HG02610 (cell line): Measurements from ENCODE around the gene ANO7.

Experiments used
- ATAC-seq: cut with Tn5 transposase; IDR thresholded peaks from one replicate; pipeline ENCODE4 v1.9.1; 2021; ENCODE audit warnings: mild to moderate bottlenecking, moderate library complexity; ENCODE audit not compliant: unreplicated experiment

Gene ANO7

DNA sequence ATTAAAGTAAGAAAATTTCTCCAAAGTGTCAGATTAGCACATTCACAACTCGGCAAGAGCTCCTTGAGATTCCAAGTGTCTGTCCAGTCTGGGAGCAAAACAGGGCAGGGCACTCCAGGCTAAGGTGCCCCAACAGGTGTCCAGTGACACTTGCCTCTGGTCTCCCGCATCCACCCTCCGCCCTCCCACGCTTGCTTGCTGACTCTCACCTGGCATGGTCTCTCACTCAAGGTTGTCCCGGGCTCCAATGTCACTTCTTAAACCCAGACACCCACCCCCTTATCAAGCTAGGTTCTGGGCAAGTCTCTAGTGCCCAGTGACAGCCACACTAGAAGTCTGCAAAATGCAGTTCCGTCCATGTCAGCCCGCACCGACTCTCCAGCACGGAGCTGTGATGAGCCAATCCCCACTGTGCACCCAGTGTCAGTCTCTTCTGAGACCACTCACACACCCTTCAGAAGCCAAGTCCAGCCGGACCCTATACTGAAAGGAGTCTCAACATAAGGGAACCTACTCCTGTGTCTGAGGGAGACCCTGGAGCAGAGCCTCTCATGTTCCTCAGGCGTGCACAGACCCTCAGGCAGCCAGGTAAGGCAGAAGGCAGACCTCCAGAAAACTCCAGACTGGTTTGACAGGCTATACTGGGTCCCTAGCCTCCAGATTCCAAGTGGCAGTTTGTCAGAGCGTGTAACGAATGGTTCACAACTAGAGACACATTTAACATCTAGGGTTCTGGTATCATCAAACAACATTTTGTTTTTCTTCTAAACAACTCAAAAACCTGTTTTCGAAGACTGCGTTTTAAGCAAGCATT is 81.4 kb downstream of the ANO7 start:
- ATAC-seq = no peak

DNA sequence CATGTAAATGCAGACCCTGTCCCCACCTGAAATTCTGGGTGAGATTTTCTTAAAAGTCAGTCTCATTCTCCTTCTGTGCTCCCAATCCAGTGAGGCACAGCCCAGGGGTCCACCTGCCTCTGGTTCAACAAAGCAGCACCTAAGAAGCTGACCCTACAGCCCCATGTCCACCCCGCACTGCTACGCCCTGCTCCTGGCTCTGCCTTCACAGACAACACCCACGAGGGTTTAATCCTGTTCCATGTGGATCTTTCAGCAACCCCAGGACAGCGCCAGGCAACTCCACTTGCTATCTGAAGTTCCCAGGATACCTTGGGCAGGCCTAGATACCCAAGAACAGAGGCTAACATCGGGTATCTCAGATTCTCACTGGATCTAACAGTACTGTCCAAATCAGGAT is 82.1 kb downstream of the ANO7 start:
- no peak for ATAC-seq

DNA sequence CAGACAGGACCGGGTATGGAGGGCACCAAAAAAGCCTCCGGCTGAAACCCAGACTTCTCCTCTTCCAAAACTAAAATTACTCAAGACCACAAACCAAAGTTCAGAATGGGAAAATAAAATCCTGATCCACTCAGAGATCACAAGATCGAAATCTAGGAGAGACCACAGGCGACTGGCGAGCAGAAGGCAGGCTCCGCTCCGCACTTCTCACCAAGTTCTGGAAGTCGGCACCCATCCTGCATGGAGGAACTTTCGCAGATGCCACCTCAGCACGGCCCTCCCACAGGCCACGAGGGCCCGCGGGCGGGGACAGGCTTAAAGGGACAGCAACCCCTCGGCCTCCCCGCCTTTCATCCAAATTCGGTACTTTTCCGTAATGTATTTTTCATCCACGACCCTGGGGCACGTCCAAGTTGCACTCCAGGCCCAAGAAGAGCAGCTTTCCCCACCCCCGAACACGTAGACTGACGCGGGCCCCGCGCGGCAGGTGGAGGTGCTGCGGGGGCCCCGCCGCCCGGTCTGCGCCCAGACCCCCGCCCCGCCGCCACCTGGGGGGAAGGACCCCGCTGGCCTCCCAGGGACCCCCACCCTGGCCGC is 83.3 kb downstream of the ANO7 start:
- peak; percentile 48 for ATAC-seq

DNA sequence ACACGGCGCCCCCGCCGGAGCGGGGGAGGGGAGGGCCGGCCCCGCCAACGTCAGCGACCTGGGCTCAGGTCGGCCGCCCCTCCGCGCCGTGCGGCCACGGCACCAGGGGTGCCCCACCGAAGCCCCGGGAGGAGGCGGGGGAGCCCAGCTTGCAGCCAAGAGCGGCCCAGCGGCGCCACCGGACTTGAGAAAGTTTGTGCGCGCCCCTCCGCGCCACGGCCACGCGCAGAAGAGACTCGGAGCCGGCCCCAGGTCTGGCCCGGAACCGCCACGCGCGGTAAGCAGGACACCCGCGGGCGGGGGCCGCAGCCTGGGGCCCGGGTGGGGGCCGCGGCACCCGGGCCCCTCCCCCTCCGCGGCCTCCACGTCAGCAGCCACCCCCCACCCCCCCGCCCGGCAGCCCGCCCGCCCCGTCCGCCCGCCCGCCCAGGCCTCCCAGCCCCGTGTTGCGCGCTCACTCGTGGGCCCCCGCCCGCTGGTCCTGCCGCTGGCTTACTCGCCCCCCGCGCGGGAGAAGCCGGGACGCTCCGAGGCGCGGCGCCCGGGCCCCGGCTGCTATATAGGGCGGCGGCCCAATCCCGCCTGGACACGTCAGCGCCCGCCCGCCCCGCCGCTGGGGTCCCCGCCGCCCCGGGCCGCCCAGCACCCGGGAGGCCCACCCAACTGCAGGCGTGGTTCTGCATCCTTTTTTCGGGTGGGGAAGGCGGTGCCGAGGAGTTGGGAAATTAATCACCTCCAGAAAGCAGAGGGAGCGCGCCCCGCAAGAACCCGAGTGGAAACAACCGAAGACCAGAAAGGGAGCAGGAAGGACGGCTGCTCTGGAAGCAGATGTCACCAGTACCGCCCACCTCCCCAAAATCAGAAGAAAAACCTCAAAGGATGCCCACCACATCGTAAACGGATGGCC is 84.1 kb downstream of the ANO7 start:
- peak; percentile 57 for ATAC-seq

DNA sequence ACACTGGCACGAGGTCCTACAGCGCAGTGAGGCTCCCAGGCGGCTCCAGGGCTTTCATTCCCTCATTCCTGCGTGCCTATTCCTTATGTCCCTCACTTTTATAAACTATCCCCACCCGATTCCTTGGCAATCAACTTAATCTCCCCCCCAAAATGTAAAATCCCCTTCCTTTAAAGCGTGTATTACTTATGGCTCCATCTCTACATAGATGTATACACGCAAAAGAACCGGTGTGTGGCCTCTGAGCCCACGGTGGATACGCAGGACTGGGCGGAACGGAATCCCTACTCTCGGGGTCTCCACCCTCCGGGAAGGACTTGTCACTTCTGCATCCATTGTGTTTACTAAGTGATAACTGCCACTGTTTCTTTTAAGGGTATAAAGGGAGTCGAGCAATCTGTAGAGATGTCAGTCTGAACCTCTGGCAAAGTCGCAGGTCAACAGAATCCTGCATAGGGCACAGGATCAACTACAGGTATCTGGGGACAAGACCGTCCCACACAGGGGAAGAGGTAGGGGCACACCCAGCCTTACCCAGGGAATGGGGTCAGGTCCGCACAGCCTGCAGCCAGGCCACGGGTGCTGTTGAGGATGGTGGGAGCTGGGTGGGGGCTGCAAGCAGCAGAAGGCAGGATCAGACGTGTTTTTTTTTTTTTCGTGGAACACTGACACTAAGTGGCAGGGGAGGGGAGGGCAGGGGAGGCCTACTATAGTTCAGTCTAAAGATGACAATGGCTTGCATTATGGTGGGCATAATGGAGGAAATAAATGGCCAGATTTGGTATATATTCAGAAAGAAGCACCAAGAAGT is 84.9 kb downstream of the ANO7 start:
- no peak for ATAC-seq

DNA sequence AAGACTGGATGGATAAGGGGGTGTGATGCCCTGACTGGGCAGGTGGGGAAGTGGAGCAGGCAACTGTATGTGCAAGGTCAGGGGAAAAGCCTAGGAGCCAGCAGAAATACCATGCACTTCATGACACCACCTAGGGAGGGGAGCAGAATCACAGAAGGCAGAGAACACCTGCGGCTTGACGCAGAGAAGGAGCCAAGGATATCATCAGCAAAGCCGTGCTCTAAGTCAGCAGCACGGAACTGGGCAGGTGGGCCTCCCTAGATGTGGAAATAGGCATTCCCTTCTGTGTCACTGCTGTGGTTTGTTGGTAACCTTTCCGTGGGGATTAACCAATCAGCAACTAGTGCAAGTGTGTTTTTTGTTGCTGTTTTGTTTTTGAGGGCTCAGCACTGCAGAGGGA is 85.7 kb downstream of the ANO7 start:
- ATAC-seq = no peak
